HUES6 (cell line): ENCODE measurements around the gene MROH2A.

Experiments used
- H3K27ac ChIP-seq: 2 replicates; pipeline ENCODE4 v1.7.0; 2013; ENCODE audit warnings: low read depth, mild to moderate bottlenecking, low read length, inconsistent platforms
- H3K27me3 ChIP-seq: 2 replicates; pipeline ENCODE4 v1.6.1; 2013; ENCODE audit warnings: low read length; ENCODE audit not compliant: control insufficient read depth, insufficient read depth
- H3K36me3 ChIP-seq: 2 replicates; pipeline ENCODE4 v1.6.1; 2013; ENCODE audit warnings: low read length; ENCODE audit not compliant: control insufficient read depth, insufficient read depth
- H3K4me1 ChIP-seq: 2 replicates; pipeline ENCODE4 v1.6.1; 2013; ENCODE audit warnings: low read length; ENCODE audit not compliant: control insufficient read depth, insufficient read depth
- H3K4me3 ChIP-seq: 2 replicates; pipeline ENCODE4 v1.5.1; 2013; ENCODE audit warnings: low read depth, low read length
- H3K9ac ChIP-seq: one replicate; pipeline ENCODE4 v1.6.1; 2013; ENCODE audit warnings: mild to moderate bottlenecking, low read length
- H3K9me3 ChIP-seq: 2 replicates; pipeline ENCODE4 v1.6.1; 2013; ENCODE audit warnings: low read depth, low read length; ENCODE audit not compliant: control insufficient read depth, insufficient read depth

Gene MROH2A

GRCh38 chr2:233851169-233851568 is 73.0 kb downstream of the MROH2A start:
- no peaks in the 10 kb centered on the region for H3K9me3 ChIP-seq
- H3K36me3 ChIP-seq, result peaks cover 75% of the 10 kb centered on the region
- H3K9ac ChIP-seq, result no peak overlapping the region
- H3K27me3 ChIP-seq, result no peaks in the 10 kb centered on the region
- H3K4me3 ChIP-seq, result no peak overlapping the region
- no peak overlapping the region for H3K27ac ChIP-seq
- H3K4me1 ChIP-seq, result peaks cover 18% of the 10 kb centered on the region

DNA sequence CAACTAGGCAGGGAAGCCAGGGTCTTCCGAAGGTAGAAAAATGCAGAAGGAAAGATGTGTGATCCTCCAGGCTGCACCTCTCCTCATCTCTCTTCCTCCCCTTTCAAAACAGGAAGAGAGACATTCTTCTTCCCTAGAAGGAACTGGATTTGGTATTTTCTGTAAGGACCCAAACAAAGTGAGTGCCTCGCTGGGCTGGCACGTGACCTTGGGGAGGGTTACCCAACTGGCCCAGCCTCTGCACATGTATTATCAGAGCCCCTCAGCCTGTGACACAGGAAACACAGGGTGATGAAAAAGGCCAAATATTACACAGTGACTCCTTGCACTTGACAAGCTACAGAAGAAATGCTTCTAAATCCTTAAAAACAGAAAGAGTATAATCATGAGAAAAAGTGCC is 73.9 kb downstream of the MROH2A start:
- Histone ChIP-seq H3K9me3 (no peaks in the 10 kb centered on the region), H3K36me3 (peaks cover 66% of the 10 kb centered on the region), H3K4me1 (peaks cover 18% of the 10 kb centered on the region), H3K27me3 (no peaks in the 10 kb centered on the region), H3K4me3 (peak overlapping the region; percentile 96), H3K9ac (no peak overlapping the region), H3K27ac (no peak overlapping the region)

DNA sequence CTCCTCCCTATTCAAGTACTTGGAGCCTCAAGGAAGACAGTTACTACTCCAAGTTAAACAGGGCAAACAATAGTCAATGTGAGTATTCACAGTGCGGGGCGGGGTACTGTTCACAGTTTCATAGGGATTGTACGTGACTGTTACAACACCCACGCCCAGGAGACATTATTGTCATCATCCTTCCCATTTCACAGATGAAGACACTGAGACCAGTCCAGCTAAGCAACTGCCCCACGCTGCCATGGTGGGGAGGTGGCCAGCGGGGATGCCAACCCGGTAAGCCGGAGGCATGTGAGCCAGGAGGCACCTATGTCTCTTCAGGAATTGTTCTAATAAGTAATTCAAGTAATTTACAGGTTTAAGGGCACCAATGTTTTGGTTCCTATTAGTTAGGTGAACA is 75.2 kb downstream of the MROH2A start:
- Histone ChIP-seq H3K4me1 (peaks cover 18% of the 10 kb centered on the region), H3K36me3 (peaks cover 53% of the 10 kb centered on the region), H3K9ac (peak overlapping the region; percentile 95), H3K27me3 (no peaks in the 10 kb centered on the region), H3K9me3 (no peaks in the 10 kb centered on the region), H3K4me3 (peak overlapping the region; percentile 96), H3K27ac (no peak overlapping the region)

DNA sequence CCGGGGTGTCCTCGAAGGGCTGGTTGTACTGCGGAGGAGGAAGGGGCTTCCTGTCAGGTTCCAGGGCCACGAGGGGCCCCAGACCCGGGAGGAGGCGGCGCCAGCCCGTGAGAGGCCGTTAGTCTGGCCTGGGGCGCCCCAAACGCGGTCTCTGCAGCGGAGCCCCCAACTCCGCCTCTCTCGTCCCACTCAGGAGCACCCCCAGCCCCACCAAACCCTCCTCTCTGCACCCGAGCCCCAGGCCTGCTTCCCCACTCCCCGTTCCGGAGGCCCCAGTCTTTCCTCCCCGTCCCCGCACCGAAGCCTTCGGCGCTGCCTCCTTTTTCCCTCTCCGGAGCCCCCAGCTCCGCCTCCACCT is 75.7 kb downstream of the MROH2A start:
- peaks cover 48% of the 10 kb centered on the region for H3K36me3 ChIP-seq
- no peaks in the 10 kb centered on the region for H3K27me3 ChIP-seq
- H3K9me3 ChIP-seq, result no peaks in the 10 kb centered on the region
- peaks cover 18% of the 10 kb centered on the region for H3K4me1 ChIP-seq
- H3K9ac ChIP-seq, result peak overlapping the region; percentile 95
- H3K4me3 ChIP-seq, result peak overlapping the region; percentile 96
- peak overlapping the region; percentile 80 for H3K27ac ChIP-seq

DNA sequence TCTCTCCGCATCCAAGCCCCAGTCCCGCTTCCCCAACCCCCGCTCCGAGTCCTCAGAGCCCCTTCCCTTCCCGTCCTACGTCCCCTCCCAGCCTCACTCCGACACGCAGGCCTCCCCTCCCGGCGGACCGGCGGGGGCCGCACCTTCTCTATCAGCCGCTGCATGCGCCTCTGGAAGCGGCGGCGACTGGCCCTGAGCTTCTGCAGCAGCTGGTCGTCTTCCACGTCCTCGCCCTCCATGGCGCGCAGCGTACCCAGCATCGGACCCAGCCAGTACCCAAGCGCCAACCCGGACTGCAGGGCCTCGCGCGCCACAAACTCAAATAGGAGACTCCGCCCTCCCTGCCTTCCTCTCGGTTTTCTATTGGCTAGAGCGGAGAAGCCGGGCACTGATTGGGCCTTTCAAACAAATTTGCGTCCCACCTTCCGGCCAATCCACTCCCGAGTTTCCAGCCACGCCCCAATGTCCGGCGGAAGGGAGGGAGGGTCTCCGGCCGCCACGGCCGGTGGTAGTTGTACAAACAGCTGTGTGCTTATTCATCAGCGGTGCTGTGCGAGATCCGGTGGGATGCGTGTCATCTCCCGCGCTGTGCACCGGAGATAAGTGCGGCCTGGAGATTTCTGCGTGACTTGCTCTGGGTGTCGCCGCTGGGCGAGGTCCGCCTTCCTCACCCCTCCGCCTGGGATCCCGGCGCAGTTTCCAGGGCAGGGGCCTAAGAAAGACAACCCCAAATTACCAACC is 76.3 kb downstream of the MROH2A start, which contains the start of gene HJURP:
TSS of gene HJURP (minus strand) at position 295 of the 741 bp plus-strand sequence. CDS start at position 260, 35 bp downstream.
- H3K4me1 ChIP-seq, result peaks cover 18% of the 10 kb centered on the region
- no peaks in the 10 kb centered on the region for H3K9me3 ChIP-seq
- H3K36me3 ChIP-seq, result peaks cover 42% of the 10 kb centered on the region
- peak within 1 kb of the TSS; percentile 80 for H3K27ac ChIP-seq
- H3K4me3 ChIP-seq, result peak within 1 kb of the TSS; percentile 96
- peak within 1 kb of the TSS; percentile 95 for H3K9ac ChIP-seq
- no peaks in the 10 kb centered on the region for H3K27me3 ChIP-seq

- Histone ChIP-seq H3K9me3 (no peaks in the 10 kb centered on the region), H3K4me1 (peaks cover 18% of the 10 kb centered on the region), H3K27me3 (no peaks in the 10 kb centered on the region), H3K36me3 (peaks cover 33% of the 10 kb centered on the region), H3K27ac (no peak overlapping the region), H3K4me3 (peak overlapping the region; percentile 96), H3K9ac (no peak overlapping the region)
These were observed 77.2 kb downstream of the MROH2A start for GRCh38 chr2:233855345-233855744.

DNA sequence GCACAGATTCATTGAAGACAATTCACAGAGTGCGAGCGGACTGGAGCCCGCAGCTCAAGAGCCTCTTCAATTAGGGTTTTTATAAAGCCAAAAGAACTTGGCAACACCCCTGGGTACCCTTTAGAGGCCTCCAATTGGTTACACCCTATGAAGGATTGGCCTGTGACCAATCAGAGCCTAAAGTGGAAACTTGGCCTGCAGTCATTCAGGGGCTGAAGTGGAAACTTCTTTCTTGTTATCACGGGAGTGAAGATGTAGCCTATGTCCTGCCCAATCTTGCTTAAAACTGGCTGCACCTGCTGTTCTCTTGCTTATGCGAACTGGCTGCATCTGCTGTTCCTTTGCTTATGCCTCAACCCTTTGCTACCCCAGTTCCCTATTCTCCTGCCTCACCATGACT is 78.1 kb downstream of the MROH2A start:
- peaks cover 18% of the 10 kb centered on the region for H3K4me1 ChIP-seq
- no peaks in the 10 kb centered on the region for H3K9me3 ChIP-seq
- H3K27me3 ChIP-seq, result no peaks in the 10 kb centered on the region
- H3K9ac ChIP-seq, result no peak overlapping the region
- H3K4me3 ChIP-seq, result no peak overlapping the region
- H3K27ac ChIP-seq, result no peak overlapping the region
- peaks cover 25% of the 10 kb centered on the region for H3K36me3 ChIP-seq

DNA sequence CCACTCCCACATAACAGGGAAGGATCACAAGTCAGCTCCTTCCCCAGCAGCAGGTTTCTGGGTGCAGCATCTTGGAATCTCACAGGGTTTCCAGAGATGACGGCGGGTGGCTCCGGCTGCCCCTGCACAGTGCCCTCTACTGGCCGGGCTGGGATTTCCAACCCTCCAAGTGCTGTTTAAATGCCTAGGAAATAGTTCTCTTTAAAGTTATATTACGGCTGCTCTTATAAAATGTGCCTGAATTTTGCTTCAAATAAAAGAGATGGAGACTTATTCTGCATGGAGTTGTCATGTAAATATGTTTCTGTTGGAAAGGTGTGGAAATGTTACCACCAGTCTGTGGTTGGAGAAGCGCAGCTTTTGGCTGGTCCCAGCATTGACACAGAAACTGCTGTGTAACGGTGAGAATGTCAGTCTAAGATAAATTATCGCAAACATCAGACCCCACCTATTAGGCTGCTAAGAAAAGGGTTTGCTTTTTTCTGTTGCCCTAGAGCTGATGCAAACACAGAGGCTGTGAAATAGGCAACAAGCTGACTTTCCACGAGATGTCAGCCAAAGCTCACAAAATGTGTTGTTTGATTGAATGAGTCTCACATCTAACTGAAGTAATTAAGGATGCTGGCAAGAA is 79.5 kb downstream of the MROH2A start:
- Histone ChIP-seq H3K9ac (no peak overlapping the region), H3K27ac (no peak overlapping the region), H3K27me3 (no peaks in the 10 kb centered on the region), H3K4me1 (peaks cover 14% of the 10 kb centered on the region), H3K36me3 (peaks cover 13% of the 10 kb centered on the region), H3K4me3 (no peak overlapping the region), H3K9me3 (no peaks in the 10 kb centered on the region)

- no peak overlapping the region for H3K27ac ChIP-seq
- peaks cover 10% of the 10 kb centered on the region; the same call in 1 of the 2 replicates for H3K4me1 ChIP-seq
- H3K9me3 ChIP-seq, result no peaks in the 10 kb centered on the region
- peaks cover 6% of the 10 kb centered on the region for H3K36me3 ChIP-seq
- H3K9ac ChIP-seq, result no peak overlapping the region
- no peaks in the 10 kb centered on the region for H3K27me3 ChIP-seq
- H3K4me3 ChIP-seq, result no peak overlapping the region
These were observed 80.2 kb downstream of the MROH2A start for GRCh38 chr2:233858331-233858730.

- Histone ChIP-seq H3K27me3 (no peaks in the 10 kb centered on the region), H3K27ac (no peak overlapping the region), H3K9ac (no peak overlapping the region), H3K9me3 (no peaks in the 10 kb centered on the region), H3K36me3 (peaks cover 18% of the 10 kb centered on the region), H3K4me1 (peaks cover 11% of the 10 kb centered on the region; the same call in 1 of the 2 replicates), H3K4me3 (no peak overlapping the region)
These were observed 84.2 kb downstream of the MROH2A start for GRCh38 chr2:233862261-233862768.

GRCh38 chr2:233865838-233866237 is 87.7 kb downstream of the MROH2A start:
- H3K4me1 ChIP-seq, result peaks cover 11% of the 10 kb centered on the region; the same call in 1 of the 2 replicates
- H3K4me3 ChIP-seq, result 0 out of 2 replicates have a peak overlapping the region, but pooled peaks have one; percentile 18
- H3K9ac ChIP-seq, result no peak overlapping the region
- H3K27me3 ChIP-seq, result 0 out of 2 replicates have a peak, but pooled peaks cover 2% of the 10 kb centered on the region
- H3K9me3 ChIP-seq, result no peaks in the 10 kb centered on the region; the same call in 1 of the 2 replicates
- peaks cover 18% of the 10 kb centered on the region for H3K36me3 ChIP-seq
- H3K27ac ChIP-seq, result no peak overlapping the region
